Testis (tissue), 2 donors: ENCODE results near the gene FBXL17.

Experiments
- CTCF ChIP-seq, 3 experiments: fragments of 450-650 bp in 2 of 3; fragments of 200-600 bp in 1 of 3; sonication (generic) in 1 of 3; IDR thresholded peaks; one replicate each; pipeline ENCODE4 v1.5.1; 2016 to 2019; ENCODE audit warnings: antibody characterized with exemption in 3 of 3, mild to moderate bottlenecking in 2 of 3, moderate library complexity in 1 of 3
- POLR2A ChIP-seq: fragments of 450-650 bp; IDR thresholded peaks from one replicate; pipeline ENCODE4 v1.6.1; 2017; ENCODE audit warnings: antibody characterized with exemption, mild to moderate bottlenecking, moderate library complexity

GRCh38 chr5:107812570-107813141 is 569.2 kb downstream of the FBXL17 start:
- TF ChIP-seq CTCF (IDR thresholded peaks at IDR 0.05) (no peak), POLR2A (no peak)
